Measurements from ENCODE around the gene GRID1. TPM values are rescaled to one million over a fixed set of nuclear protein-coding genes. Genes with fewer than 3 reads are reported as not detected.

The GRID1 gene
- total RNA-seq (1 to 10 TPM in 8 of 9 donors, under 1 TPM in 1; 0.93 to 3.4 (median 1.6) TPM), polyA plus RNA-seq (1 to 10 TPM in 1 of 2 donors, under 1 TPM in 1; 0.69 to 1.7 TPM)
- long read RNA-seq, donor 1, partial matches to known transcripts = 1 of 4 reads
- long read RNA-seq, donor 1, other reads (novel, unspliced or antisense) = 3 of 4 reads
- long read RNA-seq, donor 2, partial matches to known transcripts = 0 of 3 reads
- long read RNA-seq, donor 2, other reads (novel, unspliced or antisense) = 3 of 3 reads
- long read RNA-seq, donor 3, partial matches to known transcripts = 0 of 1 reads
- long read RNA-seq, donor 3, other reads (novel, unspliced or antisense) = 1 of 1 reads

GRCh38 chr10:86366033-86366901, at the start of gene GRID1:
TSS of gene GRID1 (minus strand) at chr10:86366795.
- peak in 3 of 4 donors; percentile 38 to 57 (median 46) for ATAC-seq
- DNase-seq = peak in 3 of 5 donors; percentile 38 to 65 (median 48)

GRCh38 chr10:86415583-86415982, 49.0 kb upstream of the GRID1 start:
- DNase-seq = no peak
- no peak overlapping the region for H3K4me3 ChIP-seq
- ATAC-seq = no peak
- H3K4me1 ChIP-seq = peaks cover 0 to 30% (median 13%) of the 10 kb centered on the region in 12 donors
- H3K27ac ChIP-seq = no peak overlapping the region
- H3K27me3 ChIP-seq = no peaks in the 10 kb centered on the region
- no peaks in the 10 kb centered on the region for H3K36me3 ChIP-seq
- WGBS, 4 donors = 47 to 55% (median 51%) methylated on average over 5 of the region's 5 CpGs
- intact Hi-C loops (cut with DNase I) = no loop called here
- peaks cover 0 to 4% (median 0%) of the 10 kb centered on the region in 12 donors for H3K9me3 ChIP-seq
- TF ChIP-seq POLR2A (IDR thresholded peaks at IDR 0.05) (no peak), CTCF (IDR thresholded peaks at IDR 0.05) (no peak)

More at GRCh38 chr10:86366033-86366901, at the start of gene GRID1:
- Histone ChIP-seq H3K27ac (peak within 1 kb of the TSS in 3 of 12 donors; percentile 43 to 74 (median 51)), H3K27me3 (peaks cover 12 to 66% (median 30%) of the 10 kb centered on the region in 9 donors), H3K9me3 (no peaks in the 10 kb centered on the region), H3K4me3 (peak within 1 kb of the TSS; percentile 38 to 77 (median 62)), H3K36me3 (no peaks in the 10 kb centered on the region), H3K4me1 (peaks cover 0 to 54% (median 16%) of the 10 kb centered on the region in 12 donors)
- WGBS, 4 donors = 0 to 1% (median 0%) methylated on average over 30 to 117 of the region's 119 CpGs
- intact Hi-C loops (cut with DNase I) = loop anchor here in 6 of 10 donors (5.0 to 10.0 kb wide), 6 partner anchors 261 to 574 kb away; no protein-coding TSS in a partner anchor
- no peak for TF ChIP-seq POLR2A (IDR thresholded peaks at IDR 0.05)
- peak in 2 of 12 donors; percentile 15 to 27 for TF ChIP-seq CTCF (IDR thresholded peaks at IDR 0.05)

- Histone ChIP-seq H3K36me3 (no peaks in the 10 kb centered on the region), H3K4me3 (no peak overlapping the region), H3K27me3 (no peaks in the 10 kb centered on the region), H3K27ac (no peak overlapping the region), H3K4me1 (peaks cover 0 to 30% (median 13%) of the 10 kb centered on the region in 12 donors), H3K9me3 (peaks cover 0 to 4% (median 0%) of the 10 kb centered on the region in 12 donors)
- WGBS, 4 donors = 80 to 94% (median 93%) methylated on average over 3 of the region's 3 CpGs
- ATAC-seq (no peak), DNase-seq (no peak)
- no peak for TF ChIP-seq POLR2A (IDR thresholded peaks at IDR 0.05)
- no peak for TF ChIP-seq CTCF (IDR thresholded peaks at IDR 0.05)
- intact Hi-C loops (cut with DNase I) = no loop called here
These were observed 48.5 kb upstream of the GRID1 start for GRCh38 chr10:86415116-86415515.
